OCI-LY3 (cell line): ENCODE measurements around the gene TLE6.

Experiments used
- H2AFZ ChIP-seq: fragments of 200-600, 300-600 bp; shearing (Covaris generic); 2 replicates; pipeline ENCODE4 v1.6.0; 2014; ENCODE audit warnings: antibody characterized with exemption, low read depth, low read length
- H3K27ac ChIP-seq: fragments of 200-600, 300-600 bp; sonication (generic); 2 replicates; pipeline ENCODE4 v1.5.1; 2014; ENCODE audit warnings: mild to moderate bottlenecking, low read length, moderate library complexity, mixed read lengths
- H3K27me3 ChIP-seq: fragments of 200-600, 300-600 bp; sonication (generic); 2 replicates; pipeline ENCODE4 v1.6.1; 2014; ENCODE audit warnings: low read depth, low read length, mixed read lengths
- H3K36me3 ChIP-seq: fragments of 200-600, 300-600 bp; sonication (generic); replicated peaks from 2 replicates; pipeline ENCODE3; 2014; ENCODE audit warnings: low read depth, low read length, mixed read lengths
- H3K4me1 ChIP-seq: fragments of 300-600, 200-600 bp; sonication (generic); 2 replicates; pipeline ENCODE4 v1.6.1; 2014; ENCODE audit warnings: low read length, mixed read lengths
- H3K4me2 ChIP-seq: fragments of 200-600, 300-600 bp; sonication (generic); 2 replicates; pipeline ENCODE4 v1.6.1; 2014; ENCODE audit warnings: low read length, mixed read lengths
- H3K4me3 ChIP-seq: fragments of 300-600, 200-600 bp; sonication (generic); 2 replicates; pipeline ENCODE4 v1.5.1; 2014; ENCODE audit warnings: antibody characterized with exemption, mild to moderate bottlenecking, low read length, moderate library complexity
- H3K79me2 ChIP-seq: fragments of 300-600, 200-600 bp; shearing (Covaris generic); 2 replicates; pipeline ENCODE4 v1.6.1; 2014; ENCODE audit warnings: mild to moderate bottlenecking, low read length, mixed read lengths
- H3K9ac ChIP-seq: fragments of 300-600, 200-600 bp; shearing (Covaris generic); 2 replicates; pipeline ENCODE4 v1.6.0; 2014; ENCODE audit warnings: mild to moderate bottlenecking, low read length, moderate library complexity
- H3K9me3 ChIP-seq: fragments of 200-600, 300-600 bp; shearing (Covaris generic); 2 replicates; pipeline ENCODE4 v1.6.1; 2014; ENCODE audit warnings: low read length, mixed read lengths; ENCODE audit not compliant: insufficient read depth
- H4K20me1 ChIP-seq: fragments of 200-600, 300-600 bp; sonication (generic); 2 replicates; pipeline ENCODE4 v1.6.1; 2016; ENCODE audit warnings: low read length, mixed read lengths; ENCODE audit not compliant: insufficient read depth
- CTCF ChIP-seq: fragments of 200-600, 300-600 bp; sonication (generic); IDR thresholded peaks from 2 replicates; pipeline ENCODE4 v1.5.1; 2014; ENCODE audit warnings: antibody characterized with exemption, low read length, low read depth
- EZH2phosphoT487 ChIP-seq: fragments of 200-600 bp; shearing (Covaris generic); IDR thresholded peaks from 2 replicates; pipeline ENCODE4 v1.6.1; 2018; ENCODE audit warnings: antibody characterized with exemption, mixed run types, low read depth

The TLE6 gene

DNA sequence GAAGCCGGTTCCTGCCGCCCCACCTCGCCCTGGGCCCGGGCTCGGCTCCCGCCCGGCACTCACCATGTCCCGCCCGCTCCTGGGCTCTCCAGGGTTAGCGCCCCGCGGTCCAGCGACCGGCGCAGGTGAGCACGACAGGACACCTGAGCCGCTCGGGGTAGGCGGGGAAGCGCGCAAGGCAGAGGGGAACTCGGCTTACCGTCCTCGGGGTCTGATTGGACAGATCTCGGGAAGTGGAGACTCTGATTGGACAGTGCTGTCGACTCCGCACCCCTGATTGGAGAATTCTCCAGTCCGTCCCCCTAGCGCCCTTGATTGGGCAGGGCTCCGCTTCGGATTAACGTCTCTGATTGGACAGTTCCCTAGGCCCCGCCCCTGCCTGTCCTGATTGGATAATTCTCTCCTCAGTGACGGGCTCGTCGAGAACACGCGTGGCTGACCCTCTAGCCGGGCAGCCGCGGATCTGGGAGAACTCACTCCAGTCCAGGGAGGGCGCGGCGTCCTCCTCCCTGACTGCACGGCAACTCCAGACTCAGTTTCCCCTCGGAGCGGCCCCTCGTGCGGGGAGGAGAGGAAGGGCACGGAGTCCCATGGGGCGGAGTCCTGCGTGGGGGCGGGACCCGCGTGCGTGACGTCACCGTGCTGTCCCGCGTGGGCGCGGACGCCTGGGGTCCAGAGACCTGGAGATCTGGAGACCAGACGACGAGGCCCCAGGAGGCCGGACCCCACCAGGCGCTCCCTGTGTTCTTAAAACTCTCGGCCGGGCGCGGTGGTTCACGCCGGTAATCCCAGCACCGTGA is 32.4 kb upstream of the TLE6 start, which contains the start of gene ZNF77:
ZNF77 (minus strand) TSS at position 197 of the 800 bp plus-strand sequence; CDS start at position 66, 131 bp downstream.
- Histone ChIP-seq H4K20me1 (no peaks in the 10 kb centered on the region), H3K27ac (peak within 1 kb of the TSS; percentile 60), H3K9me3 (no peaks in the 10 kb centered on the region), H3K4me1 (peaks cover 8% of the 10 kb centered on the region), H3K36me3 (no peaks in the 10 kb centered on the region), H3K27me3 (no peaks in the 10 kb centered on the region), H3K79me2 (peaks cover 18% of the 10 kb centered on the region), H2AFZ (peak within 1 kb of the TSS; percentile 93), H3K4me2 (peak within 1 kb of the TSS; percentile 59), H3K4me3 (peak within 1 kb of the TSS; percentile 96), H3K9ac (peak within 1 kb of the TSS; percentile 79)
- TF ChIP-seq CTCF (no peak), EZH2phosphoT487 (no peak)

- no peak overlapping the region; the same call in 1 of the 2 replicates for H3K27ac ChIP-seq
- no peaks in the 10 kb centered on the region for H4K20me1 ChIP-seq
- H2AFZ ChIP-seq, result peak overlapping the region; percentile 93
- peaks cover 23% of the 10 kb centered on the region for H3K79me2 ChIP-seq
- no peaks in the 10 kb centered on the region for H3K27me3 ChIP-seq
- no peaks in the 10 kb centered on the region for H3K9me3 ChIP-seq
- H3K36me3 ChIP-seq, result no peaks in the 10 kb centered on the region
- TF ChIP-seq EZH2phosphoT487, result no peak
- TF ChIP-seq CTCF, result no peak
- H3K9ac ChIP-seq, result peak overlapping the region; percentile 79
- peaks cover 8% of the 10 kb centered on the region for H3K4me1 ChIP-seq
- H3K4me2 ChIP-seq, result peak overlapping the region; percentile 57
- H3K4me3 ChIP-seq, result peak overlapping the region; percentile 96
These were observed 31.7 kb upstream of the TLE6 start for GRCh38 chr19:2945575-2946184.

- H3K9me3 ChIP-seq, result no peaks in the 10 kb centered on the region
- no peaks in the 10 kb centered on the region for H4K20me1 ChIP-seq
- H3K27ac ChIP-seq, result peak overlapping the region; percentile 68
- H3K27me3 ChIP-seq, result no peaks in the 10 kb centered on the region
- peak overlapping the region; percentile 73 for H3K4me2 ChIP-seq
- H3K9ac ChIP-seq, result peak overlapping the region; percentile 85
- H3K4me3 ChIP-seq, result peak overlapping the region; percentile 83
- TF ChIP-seq CTCF (no peak), EZH2phosphoT487 (no peak)
- H2AFZ ChIP-seq, result peak overlapping the region; percentile 31; the same call in 1 of the 2 replicates
- peaks cover 17% of the 10 kb centered on the region for H3K79me2 ChIP-seq
- no peaks in the 10 kb centered on the region for H3K36me3 ChIP-seq
- H3K4me1 ChIP-seq, result peaks cover 6% of the 10 kb centered on the region
These were observed 27.5 kb upstream of the TLE6 start for GRCh38 chr19:2949939-2950285.
